22Rv1 (cell line): ENCODE results near the gene C2orf78.

Source experiments
- ZFX ChIP-seq: fragments of 450-650 bp; IDR thresholded peaks from 2 replicates; pipeline ENCODE4 v1.6.1; 2017; ENCODE audit warnings: antibody characterized with exemption, borderline replicate concordance
- TF ChIP-seq, protein P1 (sequence below): fragments of 450-650 bp; IDR thresholded peaks from 2 replicates; pipeline ENCODE4 v1.5.1; 2017; ENCODE audit warnings: mild to moderate bottlenecking

- TF ChIP-seq, protein P1, sequence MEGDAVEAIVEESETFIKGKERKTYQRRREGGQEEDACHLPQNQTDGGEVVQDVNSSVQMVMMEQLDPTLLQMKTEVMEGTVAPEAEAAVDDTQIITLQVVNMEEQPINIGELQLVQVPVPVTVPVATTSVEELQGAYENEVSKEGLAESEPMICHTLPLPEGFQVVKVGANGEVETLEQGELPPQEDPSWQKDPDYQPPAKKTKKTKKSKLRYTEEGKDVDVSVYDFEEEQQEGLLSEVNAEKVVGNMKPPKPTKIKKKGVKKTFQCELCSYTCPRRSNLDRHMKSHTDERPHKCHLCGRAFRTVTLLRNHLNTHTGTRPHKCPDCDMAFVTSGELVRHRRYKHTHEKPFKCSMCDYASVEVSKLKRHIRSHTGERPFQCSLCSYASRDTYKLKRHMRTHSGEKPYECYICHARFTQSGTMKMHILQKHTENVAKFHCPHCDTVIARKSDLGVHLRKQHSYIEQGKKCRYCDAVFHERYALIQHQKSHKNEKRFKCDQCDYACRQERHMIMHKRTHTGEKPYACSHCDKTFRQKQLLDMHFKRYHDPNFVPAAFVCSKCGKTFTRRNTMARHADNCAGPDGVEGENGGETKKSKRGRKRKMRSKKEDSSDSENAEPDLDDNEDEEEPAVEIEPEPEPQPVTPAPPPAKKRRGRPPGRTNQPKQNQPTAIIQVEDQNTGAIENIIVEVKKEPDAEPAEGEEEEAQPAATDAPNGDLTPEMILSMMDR: no peak
- TF ChIP-seq ZFX: no peak
Observed at GRCh38 chr2:73862987-73863386, 79.0 kb downstream of the C2orf78 start.
